HG03378 (cell line): ENCODE data around the gene ASTN2.

ENCODE experiments used
- ATAC-seq: cut with Tn5 transposase; IDR thresholded peaks from one replicate; pipeline ENCODE4 v1.9.1; 2021; ENCODE audit warnings: mild to moderate bottlenecking, moderate library complexity; ENCODE audit not compliant: unreplicated experiment

The ASTN2 gene

DNA sequence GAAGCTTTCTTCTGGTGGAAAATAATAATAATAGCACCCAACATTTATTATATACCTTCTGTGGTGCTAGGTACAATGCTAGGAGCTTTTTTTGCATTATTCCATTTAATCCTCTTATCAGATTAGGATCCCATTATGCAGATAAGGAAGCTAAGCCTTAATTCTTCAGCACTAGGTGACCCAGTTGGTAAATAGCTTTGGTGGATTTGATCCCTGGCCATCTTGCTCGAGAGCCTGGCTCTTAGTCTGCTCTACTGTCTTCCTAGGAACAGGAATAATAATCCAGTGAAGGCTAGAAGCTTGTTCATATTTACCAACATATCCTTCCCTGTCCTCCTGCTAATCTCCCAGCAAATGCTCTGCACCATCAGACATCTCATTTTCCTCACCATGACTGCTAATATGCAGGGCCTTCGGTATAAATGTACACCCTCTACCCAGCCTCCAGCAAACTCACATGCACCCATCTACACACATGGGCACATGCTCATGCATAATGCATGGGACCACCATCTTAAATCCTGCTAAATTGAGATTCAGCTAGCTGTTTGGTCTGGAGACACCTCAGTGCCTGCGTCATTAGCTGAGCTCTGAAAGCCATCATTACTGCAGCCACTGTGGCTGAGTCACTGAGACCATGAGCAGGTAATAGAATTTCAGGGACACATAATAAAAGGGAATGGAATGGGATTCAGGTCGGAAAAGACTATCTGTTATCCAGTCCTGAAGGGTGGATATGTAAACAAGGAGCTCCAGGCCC, 640.3 kb downstream of the ASTN2 start:
- no peak for ATAC-seq

- no peak for ATAC-seq
Measured at GRCh38 chr9:116767219-116767618, 647.6 kb downstream of the ASTN2 start.

- ATAC-seq: no peak
Measured at GRCh38 chr9:116765011-116765410, 649.8 kb downstream of the ASTN2 start.

DNA sequence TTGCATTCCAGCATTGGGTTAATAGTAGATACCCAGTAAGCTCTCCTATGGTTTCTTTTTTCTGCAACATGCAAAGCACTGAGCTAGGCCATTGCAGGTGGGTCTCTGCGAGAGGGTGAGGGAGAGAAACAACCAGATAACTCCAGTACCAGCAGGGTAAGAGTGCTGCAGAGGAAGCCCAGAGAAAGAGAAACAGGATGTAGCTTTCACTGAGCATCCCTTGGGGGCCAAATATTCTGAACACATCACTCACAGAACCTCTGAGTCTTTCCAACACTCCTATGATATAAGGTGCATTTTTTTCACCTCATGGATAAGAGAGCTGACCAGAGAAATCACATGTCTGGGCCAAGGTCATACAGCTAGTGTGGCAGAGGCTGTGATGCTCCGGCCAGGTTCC, 651.1 kb downstream of the ASTN2 start:
- ATAC-seq: no peak

DNA sequence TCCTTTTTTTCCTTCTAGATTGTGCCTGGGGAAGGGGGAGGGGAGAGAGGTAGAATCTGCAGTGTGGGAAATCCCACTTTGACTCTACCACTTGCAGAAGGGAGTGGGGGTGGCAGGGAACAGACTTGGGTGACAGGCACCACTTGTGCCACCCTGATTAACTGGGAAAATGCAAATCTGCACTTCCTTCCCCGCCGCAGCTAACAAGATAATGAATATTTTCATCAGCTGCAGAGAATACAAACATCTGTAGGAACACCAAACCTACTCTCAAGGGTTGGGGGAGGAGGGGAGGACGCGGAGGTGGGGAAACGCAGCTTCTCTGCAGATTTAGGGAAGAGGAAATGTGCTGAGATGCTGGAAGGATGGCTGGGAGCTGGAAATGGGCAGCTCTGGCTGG, 654.2 kb downstream of the ASTN2 start:
- no peak for ATAC-seq

DNA sequence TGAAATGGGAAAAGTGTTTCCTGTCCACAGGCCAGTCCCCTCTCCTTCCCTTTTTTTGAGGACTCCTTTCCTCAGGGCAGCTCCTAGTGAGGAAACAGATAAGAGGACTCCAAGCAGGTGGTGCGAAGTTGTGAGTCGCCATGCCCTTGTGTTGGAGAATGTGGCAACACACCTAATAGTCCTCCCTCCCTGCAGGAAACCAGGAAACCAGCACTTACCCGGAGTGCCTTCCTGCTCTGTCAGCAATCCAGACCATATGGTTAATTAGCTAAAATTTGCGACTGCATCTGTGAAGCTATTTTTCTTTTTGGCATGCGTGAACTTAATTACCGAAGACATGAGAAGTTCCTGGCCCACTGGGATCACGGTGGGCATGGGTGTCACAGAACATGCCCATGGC, 657.8 kb downstream of the ASTN2 start:
- no peak for ATAC-seq

GRCh38 chr9:116753389-116753788, 661.5 kb downstream of the ASTN2 start:
- no peak for ATAC-seq

DNA sequence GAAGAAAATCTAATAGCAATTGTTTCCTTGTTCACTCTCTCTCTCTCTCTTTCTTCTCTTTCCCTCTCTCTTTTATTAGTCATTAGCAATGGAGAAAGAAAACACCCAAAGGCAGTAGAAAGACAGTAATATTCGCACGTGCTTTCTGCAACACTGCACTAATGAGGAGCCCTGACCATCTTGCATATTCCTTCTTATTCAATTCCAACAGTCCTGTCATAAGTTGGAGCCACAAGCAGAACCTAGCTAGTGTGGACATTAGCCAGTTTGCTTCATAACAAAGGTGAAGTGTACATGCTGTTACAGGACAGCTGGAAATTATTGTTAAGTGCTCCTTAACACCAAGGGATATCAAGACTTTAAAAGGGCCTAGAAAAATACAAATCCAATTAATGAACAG, 664.3 kb downstream of the ASTN2 start:
- ATAC-seq: no peak

GRCh38 chr9:116749772-116750171, 665.1 kb downstream of the ASTN2 start:
- no peak for ATAC-seq

- no peak for ATAC-seq
Measured at GRCh38 chr9:116749176-116749575, 665.7 kb downstream of the ASTN2 start.

DNA sequence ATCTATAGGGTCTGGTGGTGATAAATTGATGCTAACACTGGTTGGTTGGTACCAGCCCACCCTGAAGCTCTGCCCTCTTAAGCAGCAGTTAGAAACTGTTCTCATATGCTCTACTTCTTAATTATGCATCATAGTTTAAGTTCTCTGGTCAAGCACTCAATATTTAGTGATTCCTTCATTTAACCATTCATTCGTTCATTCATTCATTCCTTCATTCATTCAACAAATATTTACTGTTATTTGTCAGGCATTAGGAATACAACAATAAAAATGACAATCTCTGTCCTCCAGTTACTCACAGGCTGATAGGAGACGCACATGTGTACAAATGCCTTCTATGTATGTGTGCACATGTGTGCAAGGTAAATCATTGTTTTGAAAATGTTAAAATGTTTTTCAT, 673.1 kb downstream of the ASTN2 start:
- ATAC-seq: no peak

- ATAC-seq: no peak
Measured at GRCh38 chr9:116741086-116741740, 673.6 kb downstream of the ASTN2 start.

- peak; percentile 53 for ATAC-seq
Measured at GRCh38 chr9:116737152-116737546, 677.7 kb downstream of the ASTN2 start.

DNA sequence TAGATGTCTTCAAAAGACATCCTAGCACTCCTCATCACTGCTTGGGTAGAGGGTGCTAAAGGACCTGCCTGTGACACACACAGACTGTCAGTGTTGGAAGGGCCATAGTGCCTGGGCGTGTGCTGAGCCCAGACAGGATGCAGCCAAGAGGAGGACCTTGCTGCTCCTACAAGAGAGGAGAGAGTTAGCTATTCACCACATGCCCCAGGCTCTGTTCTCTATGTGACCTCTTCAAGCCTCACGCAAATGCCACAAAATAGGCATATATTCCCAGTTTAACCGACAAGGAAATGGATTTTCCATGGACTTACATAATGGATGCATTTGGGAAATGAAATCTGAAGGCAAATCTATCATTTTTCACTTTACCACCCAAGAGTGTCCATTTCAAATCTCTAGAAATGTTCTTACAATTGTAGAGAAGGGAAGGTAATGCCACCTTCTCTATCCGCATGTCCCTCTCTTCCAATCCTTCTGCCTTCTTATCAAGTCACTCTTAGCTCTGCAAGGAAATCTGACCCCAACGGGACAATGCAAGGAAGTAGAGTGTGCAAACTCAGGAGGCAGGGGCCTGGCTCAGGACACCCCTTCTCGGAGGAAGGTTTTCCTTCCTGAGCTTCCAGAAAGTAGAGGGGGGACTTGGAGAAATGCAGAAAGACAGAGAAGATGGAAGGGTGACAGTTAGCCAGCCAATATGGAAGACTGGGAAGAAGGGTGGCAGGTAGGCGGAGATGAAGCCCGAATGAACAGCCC, 678.3 kb downstream of the ASTN2 start:
- ATAC-seq: no peak

GRCh38 chr9:116733010-116733641, 681.7 kb downstream of the ASTN2 start:
- no peak for ATAC-seq

DNA sequence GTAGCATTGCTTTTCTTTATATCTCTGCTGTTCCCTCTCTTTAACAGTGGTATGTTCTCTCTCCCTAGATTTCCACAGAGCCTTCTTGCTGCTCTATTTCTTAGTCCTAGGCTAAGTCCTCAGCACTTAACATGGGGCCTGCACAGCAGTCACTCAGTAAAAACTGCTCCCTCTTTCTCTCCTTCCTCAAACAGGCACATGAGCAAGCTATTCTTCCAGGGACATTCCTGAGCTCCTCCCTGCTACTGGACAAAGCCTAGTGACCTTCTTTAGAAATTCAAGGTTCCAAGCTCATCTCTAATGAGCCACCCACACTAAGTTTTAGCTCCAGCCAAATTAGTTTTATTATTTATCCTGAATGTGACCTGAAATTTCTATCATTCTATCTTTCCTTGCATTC, 688.3 kb downstream of the ASTN2 start:
- no peak for ATAC-seq

DNA sequence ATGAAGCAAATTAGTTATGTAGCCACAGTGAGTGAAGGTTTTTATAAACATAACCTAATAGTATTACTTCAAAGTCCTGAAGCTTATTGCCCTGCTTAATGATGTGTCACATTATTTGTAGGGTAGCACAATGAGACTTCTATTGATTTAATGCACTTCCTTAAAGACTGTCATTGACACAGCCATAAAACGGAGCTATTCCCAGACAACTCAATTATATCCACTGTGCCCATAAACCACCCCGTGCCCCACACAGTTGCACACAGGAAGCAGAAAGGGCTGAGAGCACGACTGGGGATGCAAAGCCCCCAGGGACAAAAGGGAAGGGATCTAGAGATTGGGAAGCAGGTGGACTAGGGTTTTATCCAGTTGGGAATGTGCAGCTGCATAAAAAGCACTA, 690.7 kb downstream of the ASTN2 start:
- ATAC-seq: no peak

GRCh38 chr9:116721944-116722343, 692.9 kb downstream of the ASTN2 start:
- ATAC-seq: no peak

- no peak for ATAC-seq
Measured at GRCh38 chr9:116721411-116721810, 693.4 kb downstream of the ASTN2 start.

DNA sequence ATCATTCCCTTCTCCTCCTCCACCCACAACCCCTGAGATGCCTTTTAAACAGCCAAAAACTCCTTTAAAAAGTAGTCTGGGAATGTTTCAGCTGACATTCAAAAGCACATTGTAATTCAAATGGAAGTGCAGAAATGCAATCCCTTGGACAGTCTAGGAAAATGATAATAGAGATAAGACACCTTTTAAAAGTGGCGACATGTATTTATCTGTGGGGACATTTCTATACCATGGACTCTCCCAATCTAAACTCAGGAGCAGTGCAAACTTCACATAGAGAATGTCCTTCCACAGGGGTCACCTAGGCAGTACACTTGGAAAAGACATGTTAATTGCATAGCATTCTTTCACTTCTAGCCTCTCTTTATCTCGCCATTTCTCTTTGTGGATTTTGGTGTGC, 694.7 kb downstream of the ASTN2 start:
- no peak for ATAC-seq

DNA sequence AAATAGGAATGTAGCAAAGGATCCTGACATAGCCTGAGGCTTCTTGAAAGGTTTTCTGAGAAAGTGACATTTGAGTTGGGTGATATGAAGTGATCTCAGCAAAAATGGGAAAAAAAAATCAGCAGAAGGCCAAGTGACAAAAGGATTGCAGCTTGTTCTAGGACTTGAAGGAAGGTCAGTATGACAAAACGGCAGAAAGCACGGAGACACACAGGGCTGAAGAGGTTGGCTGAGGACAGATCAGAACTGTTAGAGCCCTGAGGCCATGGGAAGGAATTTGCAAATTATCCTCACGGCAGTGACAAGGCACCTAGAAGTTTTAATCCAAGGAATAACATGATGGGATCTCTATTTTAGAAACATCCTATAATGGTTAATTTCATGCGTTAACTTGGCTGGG, 696.7 kb downstream of the ASTN2 start:
- ATAC-seq: no peak

GRCh38 chr9:116717150-116717549, 697.7 kb downstream of the ASTN2 start:
- ATAC-seq: no peak
